BE2C (cell line): Measurements from ENCODE around the gene COA7.

Source experiments
- DNase-seq: peaks from one replicate; pipeline ENCODE4 v3.0.0-alpha.2; 2020
- H3K27me3 ChIP-seq: fragments of 250-450 bp; sonication (Bioruptor Pico); 2 replicates; pipeline ENCODE4 v1.5.1; 2020; ENCODE audit warnings: mild to moderate bottlenecking
- H3K36me3 ChIP-seq: fragments of 250-450 bp; sonication (Bioruptor Pico); 2 replicates; pipeline ENCODE4 v1.5.1; 2020; ENCODE audit warnings: mild to moderate bottlenecking
- H3K4me1 ChIP-seq: fragments of 250-450 bp; sonication (Bioruptor Pico); 2 replicates; pipeline ENCODE4 v1.5.1; 2020
- H3K4me3 ChIP-seq: 2 replicates; pipeline ENCODE4 v1.5.1; 2011; ENCODE audit warnings: low read depth, low read length
- H3K9me3 ChIP-seq: fragments of 250-450 bp; sonication (Bioruptor Pico); 2 replicates; pipeline ENCODE4 v1.5.1; 2020
- TF ChIP-seq, protein P1 (sequence below): IDR thresholded peaks from 2 replicates; pipeline ENCODE4 v1.5.1; 2012; ENCODE audit warnings: mild to moderate bottlenecking, low read depth, low read length

The COA7 gene

DNA sequence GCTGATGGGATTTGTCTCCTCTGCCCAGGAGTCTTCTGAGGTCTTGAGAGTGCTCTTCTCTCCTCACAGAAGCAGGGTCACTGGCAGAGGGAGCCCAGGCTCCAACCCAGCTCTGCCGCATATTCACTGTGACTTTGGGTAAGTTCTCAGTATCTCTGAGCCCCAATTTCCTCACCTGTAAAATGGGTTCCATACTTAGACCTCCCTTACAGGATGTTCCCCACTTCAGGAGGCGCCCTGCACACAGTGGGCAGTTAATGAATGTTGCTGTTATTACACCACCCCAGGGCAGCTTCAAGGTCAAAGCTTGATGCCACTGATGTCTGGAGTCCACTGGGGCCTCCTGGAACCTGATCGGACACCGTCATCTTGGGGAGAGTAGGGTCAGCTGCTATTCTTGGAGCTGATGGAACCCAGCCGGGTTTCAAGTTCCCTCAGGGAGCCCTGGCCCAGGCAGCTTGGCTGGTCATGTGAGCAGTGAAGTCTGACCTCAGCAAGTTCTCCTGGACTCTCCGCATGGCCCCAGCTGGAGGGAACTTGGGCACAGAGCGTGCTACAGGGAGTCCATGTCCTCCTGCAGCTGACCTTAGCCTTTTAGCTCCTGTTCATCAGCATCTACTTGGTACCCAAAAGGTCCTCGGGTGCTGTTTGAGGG lies 21.8 kb downstream of the COA7 start:
- no peak for DNase-seq

DNA sequence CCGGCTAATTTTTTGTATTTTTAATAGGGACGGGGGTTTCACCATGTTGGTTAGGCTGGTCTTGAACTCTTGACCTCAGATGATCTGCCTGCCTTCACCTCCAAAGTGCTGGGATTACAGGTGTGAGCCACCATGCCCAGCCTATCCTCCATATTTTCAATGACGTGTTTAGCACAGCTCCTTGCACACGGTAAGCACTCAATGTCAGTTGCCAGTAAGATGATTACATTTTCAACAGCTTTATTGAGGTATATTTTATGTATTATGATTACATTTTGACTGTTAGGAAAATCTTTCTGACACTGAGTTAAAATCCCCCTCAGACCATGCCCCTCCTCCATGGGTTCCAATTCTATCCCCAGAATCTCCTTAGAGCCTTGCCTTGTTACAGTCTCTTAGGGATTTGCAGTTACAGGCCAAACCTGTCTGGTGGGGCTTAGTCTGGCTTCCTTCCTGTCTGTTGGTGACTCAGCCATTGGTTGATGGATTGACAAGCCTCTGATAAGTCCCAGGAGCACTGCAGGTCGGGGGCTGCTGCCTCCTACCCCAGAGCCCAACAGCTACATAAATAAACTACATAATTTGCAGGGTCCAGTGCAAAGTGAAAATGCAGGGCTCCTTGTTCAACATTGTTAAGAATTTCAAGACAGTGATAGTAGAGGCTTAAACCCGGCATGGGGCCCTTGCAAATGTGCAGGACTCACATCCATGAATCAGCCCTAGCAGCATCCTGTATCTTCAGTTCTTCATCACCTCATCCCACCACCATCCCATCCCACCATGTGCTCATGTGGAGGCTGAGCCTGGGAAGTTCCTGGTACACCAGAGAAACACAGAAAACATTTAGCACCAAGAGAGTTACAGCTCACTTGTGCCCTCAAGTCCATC lies 23.4 kb downstream of the COA7 start:
- Histone ChIP-seq H3K9me3 (no peaks in the 10 kb centered on the region), H3K4me1 (no peaks in the 10 kb centered on the region), H3K4me3 (no peak overlapping the region), H3K36me3 (no peaks in the 10 kb centered on the region), H3K27me3 (no peaks in the 10 kb centered on the region)
- TF ChIP-seq, protein P1, sequence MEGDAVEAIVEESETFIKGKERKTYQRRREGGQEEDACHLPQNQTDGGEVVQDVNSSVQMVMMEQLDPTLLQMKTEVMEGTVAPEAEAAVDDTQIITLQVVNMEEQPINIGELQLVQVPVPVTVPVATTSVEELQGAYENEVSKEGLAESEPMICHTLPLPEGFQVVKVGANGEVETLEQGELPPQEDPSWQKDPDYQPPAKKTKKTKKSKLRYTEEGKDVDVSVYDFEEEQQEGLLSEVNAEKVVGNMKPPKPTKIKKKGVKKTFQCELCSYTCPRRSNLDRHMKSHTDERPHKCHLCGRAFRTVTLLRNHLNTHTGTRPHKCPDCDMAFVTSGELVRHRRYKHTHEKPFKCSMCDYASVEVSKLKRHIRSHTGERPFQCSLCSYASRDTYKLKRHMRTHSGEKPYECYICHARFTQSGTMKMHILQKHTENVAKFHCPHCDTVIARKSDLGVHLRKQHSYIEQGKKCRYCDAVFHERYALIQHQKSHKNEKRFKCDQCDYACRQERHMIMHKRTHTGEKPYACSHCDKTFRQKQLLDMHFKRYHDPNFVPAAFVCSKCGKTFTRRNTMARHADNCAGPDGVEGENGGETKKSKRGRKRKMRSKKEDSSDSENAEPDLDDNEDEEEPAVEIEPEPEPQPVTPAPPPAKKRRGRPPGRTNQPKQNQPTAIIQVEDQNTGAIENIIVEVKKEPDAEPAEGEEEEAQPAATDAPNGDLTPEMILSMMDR = no peak
- DNase-seq = peak; percentile 47

More for the DNA sequence above, 21.8 kb downstream of the COA7 start:
- no peaks in the 10 kb centered on the region for H3K9me3 ChIP-seq
- H3K36me3 ChIP-seq = no peaks in the 10 kb centered on the region
- H3K4me1 ChIP-seq = no peaks in the 10 kb centered on the region
- no peaks in the 10 kb centered on the region for H3K27me3 ChIP-seq
- no peak overlapping the region for H3K4me3 ChIP-seq
- TF ChIP-seq, protein P1 = no peak

DNA sequence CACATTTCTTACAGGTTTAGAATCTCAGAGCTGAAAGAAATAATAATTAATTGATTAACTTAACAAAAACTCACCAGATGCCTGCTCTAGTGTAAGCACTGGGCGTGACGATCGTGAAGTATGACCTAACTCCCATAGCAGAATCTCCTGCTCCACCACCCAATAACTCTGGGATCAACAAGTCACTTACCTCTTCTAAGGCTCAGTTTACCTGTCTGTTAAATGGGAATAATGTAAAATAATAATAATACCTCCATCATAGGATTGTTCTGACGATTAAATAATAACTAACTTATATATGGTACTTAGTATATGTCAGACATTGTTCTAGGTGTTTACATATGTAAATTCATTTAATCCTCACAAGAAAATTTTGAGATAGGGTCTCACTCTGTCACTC lies 24.6 kb downstream of the COA7 start:
- Histone ChIP-seq H3K9me3 (no peaks in the 10 kb centered on the region), H3K4me3 (no peak overlapping the region), H3K27me3 (no peaks in the 10 kb centered on the region), H3K4me1 (no peaks in the 10 kb centered on the region), H3K36me3 (no peaks in the 10 kb centered on the region)
- no peak for DNase-seq
- TF ChIP-seq, protein P1 = no peak

DNA sequence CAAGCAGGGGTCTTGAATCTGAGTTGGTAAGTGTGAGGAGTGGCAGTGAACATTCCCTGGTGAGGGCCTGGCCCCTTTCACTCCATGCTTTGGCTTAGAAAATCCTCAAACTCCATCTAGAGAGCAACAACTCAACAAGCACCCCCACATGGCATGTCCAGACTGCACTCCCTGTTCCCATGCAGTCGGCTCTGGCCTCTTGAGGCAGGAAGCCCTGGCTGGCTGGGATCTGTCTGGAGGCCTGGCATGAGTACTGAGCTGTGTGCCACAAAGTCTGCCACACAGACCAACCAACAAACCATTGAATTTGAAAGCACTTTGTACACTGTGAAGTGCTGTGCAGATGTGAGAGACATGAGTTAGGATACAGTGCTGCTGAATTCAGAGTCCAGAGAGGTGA lies 25.2 kb downstream of the COA7 start:
- no peak for DNase-seq
- Histone ChIP-seq H3K27me3 (no peaks in the 10 kb centered on the region), H3K4me3 (no peak overlapping the region), H3K9me3 (no peaks in the 10 kb centered on the region), H3K36me3 (no peaks in the 10 kb centered on the region), H3K4me1 (no peaks in the 10 kb centered on the region)
- TF ChIP-seq, protein P1 = no peak

DNA sequence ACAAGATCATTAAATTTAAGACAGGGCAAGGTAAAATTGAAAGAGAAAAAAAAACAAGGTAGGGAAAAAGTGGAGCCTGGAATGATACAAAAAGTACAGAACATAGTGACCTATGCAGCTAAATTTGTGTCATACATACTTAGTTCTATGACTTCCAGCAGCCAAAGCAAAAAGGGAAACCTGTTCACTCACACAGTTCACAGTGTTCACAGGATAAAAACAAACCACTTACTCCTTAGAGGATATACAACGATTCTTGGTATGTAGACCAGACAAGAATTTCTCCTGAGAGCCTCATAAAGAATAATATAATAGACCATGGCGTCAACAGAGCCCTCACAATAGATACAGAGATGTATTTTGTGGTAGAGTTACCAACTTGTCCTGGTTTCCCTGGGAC lies 27.5 kb downstream of the COA7 start:
- no peaks in the 10 kb centered on the region for H3K4me1 ChIP-seq
- TF ChIP-seq, protein P1 = no peak

DNA sequence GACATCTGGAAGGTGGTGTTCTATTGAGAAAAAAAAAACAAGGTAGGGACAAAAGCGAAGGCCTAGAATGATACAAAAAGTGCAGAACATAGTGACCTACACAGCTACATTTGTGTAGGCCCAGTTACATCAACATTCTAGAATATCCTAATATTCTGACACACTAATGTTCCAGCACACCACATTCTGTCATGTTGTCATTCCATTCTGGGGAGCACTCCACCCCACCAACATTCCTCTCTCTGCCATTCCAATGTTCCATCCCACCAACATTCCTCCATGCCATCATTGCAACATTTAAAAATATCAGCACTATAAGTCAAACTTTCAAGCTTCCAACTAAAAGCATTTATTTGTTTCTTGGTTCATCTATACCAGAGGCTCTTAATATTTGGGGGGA lies 28.5 kb downstream of the COA7 start:
- DNase-seq = no peak
- H3K4me3 ChIP-seq = no peak overlapping the region
- H3K4me1 ChIP-seq = no peaks in the 10 kb centered on the region
- TF ChIP-seq, protein P1 = no peak
- no peaks in the 10 kb centered on the region for H3K9me3 ChIP-seq
- no peaks in the 10 kb centered on the region for H3K27me3 ChIP-seq
- H3K36me3 ChIP-seq = no peaks in the 10 kb centered on the region

More for the DNA sequence above, 27.5 kb downstream of the COA7 start:
- DNase-seq = no peak
- no peaks in the 10 kb centered on the region for H3K36me3 ChIP-seq
- no peaks in the 10 kb centered on the region for H3K27me3 ChIP-seq
- H3K4me3 ChIP-seq = no peak overlapping the region
- H3K9me3 ChIP-seq = no peaks in the 10 kb centered on the region
